ENCODE results near the gene CLRN2.
A peak's percentile ranks its signal among the peaks of the same experiment; 100 is the strongest.
"Not testable (repeated sequence)": the region's sequence is repeated elsewhere in the genome, so short reads cannot be mapped to it uniquely, and the experiment has no call there.

The CLRN2 gene

DNA sequence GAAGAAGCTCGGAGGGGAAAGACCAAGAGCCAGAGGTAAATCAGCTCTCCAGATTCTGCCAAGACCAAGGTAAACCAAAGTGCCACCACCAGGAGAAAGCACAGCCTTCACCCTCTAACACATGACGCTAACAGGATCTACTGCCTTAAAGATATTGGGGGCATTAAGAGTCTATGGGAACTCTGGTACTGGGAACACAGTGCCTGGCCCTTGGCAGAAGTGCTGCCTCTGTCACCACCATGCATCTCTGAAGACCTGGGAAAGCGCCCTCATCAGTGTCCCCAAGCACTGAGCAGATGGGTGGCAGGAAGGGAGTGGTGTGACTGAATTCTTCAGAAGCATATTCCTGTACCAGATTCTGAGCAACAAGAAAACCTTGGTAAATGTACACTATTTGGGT is 4.4 kb upstream of the CLRN2 start:
- no peak for DNase-seq

DNA sequence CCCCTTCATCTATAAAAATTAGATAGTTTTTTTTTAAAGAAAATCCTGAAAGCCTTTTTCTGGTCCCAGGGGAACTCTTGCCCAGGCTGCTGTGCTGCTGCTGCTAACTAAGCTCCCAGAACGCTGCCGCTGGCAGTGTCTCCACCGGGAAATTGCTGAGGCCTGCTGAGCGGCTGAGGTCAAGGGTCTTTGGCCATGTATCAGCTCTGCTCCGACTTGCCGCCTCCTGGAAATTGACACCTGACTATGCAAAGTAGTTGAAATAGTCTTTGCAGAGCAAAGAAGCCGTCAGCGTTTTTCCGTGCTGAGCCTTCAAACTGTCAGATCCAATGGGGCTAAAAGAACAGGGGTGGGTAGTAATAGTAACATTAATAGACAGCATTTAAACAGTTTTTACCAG is 3.9 kb upstream of the CLRN2 start:
- no peak for DNase-seq

DNA sequence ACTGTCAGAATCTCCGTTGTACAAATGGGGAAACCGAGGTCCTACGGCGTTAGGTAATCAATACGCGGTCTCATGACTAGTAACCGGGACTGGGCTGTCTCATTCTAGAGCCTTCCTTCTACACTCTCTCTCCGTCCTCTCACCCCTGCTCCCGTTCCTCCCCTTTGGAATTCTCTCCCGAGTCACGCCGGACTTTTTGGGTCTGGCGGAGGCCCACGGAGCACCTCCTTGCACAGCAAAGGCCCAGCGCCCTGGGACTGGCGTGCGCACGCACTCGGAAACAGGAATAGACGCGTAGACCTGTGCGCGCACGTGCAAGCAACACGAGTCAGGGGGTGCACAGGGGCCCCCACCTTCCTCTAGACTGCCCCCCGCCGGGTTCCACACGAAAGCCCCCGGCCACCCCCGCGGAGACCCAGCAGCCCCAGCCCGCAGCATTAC is 3.4 kb upstream of the CLRN2 start:
- DNase-seq, result no peak

DNA sequence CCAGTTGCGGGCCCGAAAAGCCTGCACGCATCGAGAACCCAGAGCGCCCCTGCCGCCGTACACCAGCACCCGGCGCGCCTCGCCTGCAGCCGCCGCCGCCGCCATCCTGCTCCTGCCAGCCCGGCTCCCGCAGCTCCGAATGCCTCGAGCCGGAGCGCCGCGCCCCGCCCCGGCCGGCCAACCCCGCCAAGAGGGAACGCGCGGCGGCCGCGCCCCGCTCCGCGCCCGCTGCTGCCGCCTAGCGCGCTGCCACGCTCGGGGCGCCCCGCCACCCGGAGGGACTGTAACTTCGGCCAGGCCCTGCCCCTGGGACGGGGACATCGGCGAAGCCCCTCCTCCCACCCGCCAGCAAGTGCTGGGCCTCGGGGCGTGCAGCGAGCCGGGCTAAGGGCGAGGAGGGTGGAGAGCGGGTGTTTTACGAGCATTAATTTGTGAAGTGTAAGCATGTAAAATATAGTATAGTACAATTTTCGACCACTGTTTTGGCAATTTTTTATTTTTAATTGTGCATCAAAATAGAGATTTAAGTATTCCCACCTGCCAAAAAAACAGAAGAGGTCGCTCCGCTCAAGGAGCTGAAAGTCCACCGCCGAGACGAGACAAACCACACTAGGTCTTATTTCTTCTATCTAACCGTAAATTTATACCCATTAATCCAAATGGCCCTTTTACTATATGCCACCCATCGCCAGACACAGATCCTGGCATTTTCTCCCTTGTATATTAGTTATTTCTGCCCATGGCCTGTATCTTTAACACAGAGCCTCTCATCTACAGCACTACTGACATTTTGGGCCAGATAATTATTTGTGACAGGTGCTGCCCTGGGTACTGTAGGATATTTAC is 2.8 kb upstream of the CLRN2 start, which contains the start of gene QDPR:
TSS of gene QDPR (minus strand) at position 141 of the 846 bp plus-strand sequence. CDS start at position 105, 36 bp downstream.
- no peak for DNase-seq

DNA sequence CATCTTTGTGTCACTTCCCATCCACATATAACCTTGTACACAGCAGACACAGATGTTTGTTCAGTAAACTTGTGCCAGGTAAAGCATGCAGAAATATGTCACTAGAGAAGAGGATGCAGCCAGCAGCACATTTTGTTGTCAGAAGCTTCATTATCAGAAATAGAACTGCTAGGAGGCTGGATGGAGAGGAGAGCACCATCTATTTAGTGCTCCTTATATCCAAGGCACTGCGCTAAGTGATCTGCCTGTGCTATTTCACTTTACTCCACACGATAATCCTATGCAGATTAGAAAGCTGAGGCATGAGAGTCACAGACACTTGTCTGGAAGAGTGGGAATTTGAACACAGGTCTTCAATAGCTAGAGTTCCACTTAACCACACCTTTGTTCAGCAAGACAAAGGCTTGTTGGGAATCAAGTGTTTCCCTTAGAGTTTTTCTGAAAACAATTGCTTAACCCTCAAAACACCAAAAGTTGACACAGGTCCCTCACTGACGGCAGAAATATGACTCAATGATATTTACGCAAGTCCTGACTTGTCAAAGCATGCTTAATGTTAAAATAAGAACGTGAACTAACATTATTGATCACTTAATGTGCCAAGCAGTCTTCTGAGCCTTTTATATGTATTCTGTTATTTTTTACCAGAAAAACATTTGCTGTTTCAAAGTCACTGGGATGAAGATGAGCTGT is 1.8 kb upstream of the CLRN2 start:
- no peak for DNase-seq

DNA sequence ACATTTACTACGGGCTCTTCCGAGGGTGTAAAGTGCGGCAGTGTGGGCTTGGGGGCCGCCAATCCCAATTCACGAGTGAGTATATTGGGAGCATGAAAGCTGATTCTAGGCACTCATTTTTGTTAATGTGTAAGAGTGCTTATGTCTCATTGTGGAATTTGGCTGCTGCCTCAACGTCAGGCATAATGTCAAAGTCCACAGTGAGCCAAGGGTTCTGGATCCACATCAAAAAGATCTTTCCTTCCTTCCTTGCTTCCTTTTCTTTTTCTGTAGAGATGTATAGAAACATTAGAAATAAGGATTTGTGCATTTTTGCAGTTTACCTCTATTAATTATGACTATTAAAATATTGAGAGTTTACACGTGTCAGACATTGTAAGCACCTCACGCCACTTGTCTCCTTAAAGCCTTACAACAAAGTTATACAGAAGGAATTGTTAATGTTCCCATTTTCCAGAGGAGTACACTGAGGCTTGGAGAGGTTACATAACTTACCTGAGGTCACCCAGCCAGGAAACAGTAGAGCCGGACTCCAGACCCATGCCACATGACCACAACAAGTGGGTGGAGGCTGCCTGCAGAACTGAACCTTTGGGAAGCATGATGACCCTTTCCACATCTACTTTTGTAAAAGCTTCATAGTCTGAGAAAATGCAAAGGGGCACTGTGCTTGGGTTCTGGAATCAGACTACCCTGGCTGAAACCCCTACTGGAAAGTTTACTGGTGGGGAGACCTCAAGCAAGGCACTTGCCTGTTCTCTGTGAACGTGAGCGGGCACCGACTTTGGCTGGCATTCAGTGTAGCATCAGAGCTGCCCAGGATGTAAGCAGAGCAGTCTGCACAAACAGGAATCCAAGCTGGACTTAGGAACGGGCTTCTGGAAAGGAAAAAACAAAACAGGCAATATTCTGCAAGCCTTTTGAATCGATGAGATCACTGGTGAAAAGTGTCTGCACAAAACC is 761 bp downstream of the CLRN2 start:
- DNase-seq, result no peak

DNA sequence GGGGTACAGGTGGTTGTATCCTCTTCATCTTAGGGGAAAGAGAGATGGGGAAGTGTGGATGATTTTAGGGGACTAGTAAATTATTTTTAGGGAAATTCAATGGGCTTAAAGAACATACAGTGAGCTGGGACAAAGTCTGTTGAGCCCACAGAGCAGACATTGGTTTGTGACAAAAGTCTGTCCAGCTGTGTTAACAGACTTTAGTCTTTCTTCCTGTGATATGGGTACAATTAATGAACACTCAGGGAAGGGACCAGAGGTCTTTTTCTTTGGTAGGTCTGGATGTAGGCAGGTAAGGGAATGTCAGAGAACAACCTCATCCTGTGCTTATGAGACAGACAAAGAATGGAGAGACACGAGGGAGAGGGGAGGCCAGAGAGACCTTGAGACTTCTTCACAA is 2.0 kb downstream of the CLRN2 start:
- DNase-seq, result no peak

DNA sequence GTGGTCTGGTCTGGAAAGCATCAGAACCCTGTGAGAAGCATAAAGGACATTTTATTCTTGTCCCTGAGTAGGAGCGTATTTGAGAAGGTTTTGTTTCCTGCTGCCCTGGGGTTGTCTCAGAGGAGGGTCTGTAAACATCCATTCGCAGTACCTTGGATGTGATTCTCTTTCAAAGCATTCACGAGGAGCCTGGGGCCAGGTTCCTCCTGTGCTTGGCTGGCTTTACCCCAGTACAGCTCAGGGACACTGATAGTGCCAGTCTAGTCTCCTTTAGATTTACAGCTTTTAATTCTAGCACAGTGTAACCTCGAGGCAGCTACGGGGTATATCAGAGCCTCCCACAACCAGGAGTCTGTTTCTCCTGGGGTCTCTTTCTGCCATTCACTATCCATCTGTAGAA is 2.7 kb downstream of the CLRN2 start:
- no peak for DNase-seq

DNA sequence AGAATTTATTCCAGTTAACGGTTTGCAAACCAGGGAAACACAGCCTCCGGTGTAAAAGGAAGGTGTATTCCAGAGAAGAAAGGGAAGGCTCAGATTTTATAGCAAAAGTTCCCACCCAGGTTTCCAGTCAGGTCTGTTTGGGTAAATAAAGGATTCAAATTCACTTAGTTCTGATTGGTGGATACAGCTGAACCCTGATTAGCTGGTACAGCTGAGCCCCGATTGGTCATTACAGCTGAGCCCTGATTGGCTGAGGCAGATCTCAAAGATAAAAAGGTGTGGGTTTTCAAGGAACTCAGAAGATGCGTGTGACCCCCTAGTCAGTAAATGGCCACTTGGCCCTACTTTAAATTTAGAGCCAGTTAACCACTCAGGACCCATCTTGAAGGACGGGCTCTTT is 6.6 kb downstream of the CLRN2 start:
- DNase-seq, result no peak

DNA sequence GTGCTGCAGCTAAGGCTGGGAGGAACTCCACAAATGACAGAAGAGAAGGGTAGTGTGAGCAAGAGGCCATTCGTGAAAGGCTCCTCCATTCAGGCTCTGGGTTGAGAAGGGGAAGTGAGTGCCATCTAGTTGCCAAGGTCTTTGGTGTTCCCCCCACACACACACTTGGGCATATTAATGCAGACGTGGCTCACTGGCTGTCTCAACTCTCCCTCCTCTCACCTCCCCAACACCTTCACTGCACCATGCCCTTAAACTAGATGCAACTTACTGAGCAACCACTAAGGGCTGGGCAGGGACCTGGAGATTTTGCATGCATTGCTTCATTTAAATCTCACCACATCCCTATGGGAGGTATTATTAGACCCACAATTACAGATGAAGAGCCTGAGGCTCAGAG is 8.7 kb downstream of the CLRN2 start:
- DNase-seq, result no peak

DNA sequence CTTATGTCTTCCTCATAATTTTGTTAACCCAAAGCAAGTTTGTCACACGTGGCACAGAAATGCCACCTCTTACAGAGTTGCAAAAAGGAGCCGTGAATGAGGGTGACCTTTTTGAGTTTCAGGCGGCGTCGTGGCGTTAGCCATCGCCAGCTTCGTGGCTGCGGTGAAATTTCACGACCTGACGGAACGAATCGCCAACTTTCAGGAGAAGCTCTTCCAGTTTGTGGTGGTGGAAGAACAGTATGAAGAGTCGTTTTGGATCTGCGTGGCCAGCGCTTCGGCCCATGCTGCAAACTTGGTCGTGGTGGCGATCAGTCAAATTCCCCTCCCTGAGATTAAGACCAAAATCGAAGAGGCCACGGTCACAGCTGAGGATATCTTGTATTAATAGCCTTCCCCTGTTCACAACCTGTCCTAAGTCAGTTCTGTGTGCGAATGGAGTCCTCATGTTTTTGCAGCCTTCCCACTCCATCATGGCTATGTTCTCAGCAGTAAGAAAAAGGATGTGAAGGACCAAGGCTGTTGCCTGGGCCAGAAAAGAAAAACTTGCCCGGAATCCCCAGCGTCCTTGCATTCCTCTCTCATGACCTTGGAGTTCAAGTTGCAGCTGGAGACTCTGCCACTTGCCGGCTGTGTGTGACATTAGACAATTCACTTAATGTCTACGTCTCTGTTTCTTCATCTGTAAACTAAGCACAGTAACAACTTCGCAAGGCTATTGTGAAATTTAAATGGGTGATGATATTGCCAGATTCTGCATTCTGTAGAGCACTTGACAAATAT is 11.9 kb downstream of the CLRN2 start:
- no peak for DNase-seq

DNA sequence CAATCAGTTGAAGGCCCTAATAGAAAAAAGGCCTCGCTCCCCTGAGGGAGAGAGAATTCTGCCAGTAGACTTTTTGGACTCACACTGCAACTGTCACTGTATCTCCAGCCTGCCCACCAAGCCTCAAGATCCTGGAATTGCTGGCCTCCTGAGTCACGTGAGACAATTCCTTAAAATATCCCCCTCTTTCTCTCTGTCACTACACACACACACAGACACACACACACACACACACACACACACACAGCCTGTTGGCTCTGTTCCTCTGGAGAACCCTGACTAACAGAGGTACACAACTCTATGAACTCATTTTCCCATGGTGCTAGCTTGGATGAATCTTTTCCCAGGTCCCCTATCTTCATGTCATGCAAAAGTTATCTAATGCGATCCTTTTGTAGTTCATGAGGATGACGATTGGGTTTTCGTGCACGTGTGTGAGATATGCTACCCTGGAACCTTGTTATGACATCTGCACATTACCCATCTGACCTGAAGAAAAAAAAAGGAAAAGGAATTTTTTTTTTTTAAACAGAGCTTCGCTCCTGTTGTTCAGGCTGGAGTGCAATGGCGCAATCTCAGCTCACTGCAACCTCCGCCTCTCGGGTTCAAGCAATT is 13.7 kb downstream of the CLRN2 start:
- DNase-seq, result no peak

DNA sequence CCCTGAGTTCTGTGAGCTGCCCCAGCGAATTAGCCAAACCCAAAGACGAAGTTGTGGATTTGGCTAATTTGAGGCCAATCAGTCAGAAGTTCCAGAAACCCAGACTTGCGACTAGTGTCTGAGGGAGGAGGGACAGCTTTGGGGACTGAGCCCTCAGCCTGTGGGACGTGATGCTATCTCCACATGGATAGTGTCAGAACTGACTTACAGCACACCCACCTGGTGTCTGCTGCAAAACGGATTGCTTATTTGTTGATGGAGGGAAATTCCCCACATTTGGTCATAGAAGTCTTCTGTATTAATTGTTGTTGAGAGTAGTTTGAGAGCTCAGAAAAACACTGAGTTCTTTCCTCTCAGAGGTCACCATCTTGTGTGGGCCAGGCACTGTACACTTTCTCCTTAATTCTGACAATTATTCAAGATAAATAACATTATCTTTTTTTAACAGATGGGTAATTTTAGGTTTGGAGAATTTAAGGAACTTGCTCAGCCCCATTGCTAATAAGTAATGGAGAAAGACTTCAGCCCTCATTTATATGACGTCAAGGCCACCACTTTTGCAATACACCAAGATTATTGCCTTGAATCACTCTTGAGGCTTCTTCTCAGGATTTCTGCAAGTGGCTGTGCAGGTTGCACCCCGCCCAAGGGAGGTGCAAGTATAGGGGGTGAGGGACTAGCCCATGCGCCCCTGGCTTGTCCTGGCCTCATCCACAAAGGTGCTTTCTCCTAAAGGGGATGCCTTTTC is 16.7 kb downstream of the CLRN2 start:
- no peak for DNase-seq

DNA sequence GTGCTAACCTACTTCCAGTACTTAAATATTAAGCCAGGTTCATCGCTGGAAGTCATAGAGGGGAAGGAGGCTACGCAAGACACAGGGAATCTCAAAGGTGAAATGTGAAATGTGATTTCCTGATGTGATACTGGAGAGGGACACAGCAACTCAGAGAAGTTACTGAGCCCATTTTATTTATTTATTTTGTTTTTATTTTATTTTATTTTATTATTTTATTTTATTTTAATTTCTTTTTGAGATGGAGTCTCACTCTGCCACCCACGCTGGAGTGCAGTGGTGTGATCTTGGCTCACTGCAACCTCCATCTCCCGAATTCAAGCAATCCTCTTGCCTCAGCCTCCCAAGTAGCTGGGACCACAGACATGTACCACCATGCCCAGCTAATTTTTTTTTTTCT is 19.7 kb downstream of the CLRN2 start:
- no peak for DNase-seq

DNA sequence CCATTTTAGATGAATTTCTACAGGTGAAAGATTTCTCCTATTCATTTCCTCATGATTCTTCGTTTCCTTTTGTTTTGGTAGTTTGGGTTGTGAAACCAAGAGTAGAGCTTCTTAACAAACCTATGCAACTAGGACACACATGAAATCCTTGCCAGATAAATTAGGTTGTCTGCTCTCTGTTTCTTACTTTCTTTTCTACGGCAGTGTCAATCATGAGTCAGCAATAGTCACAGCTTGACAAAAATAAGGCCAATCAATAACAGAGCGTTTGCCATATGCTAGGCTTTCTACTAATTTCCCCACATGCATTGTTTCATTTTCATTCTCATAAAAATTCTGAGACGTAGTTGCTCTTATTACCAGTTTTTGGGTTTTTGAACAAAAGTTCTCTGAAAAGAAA is 20.3 kb downstream of the CLRN2 start:
- DNase-seq, result no peak

DNA sequence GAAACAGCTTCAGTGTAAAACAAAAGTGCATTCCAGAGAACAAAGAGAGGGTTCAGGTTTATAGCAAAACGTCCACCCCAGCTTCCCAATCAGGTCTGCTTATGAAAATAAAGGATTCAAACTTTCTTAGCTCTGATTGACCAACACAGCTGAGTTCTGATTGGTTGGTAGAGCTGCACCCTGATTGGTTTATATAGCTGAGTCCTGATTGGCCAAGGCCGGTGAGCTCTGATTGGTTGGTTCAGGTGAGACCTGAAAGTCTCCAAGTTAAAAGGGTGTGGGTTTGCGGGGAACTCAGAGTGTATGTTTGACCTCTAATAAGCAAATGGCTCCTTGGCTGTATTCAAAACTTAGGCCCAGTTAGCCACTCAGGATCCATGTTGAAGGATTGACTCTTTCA is 20.9 kb downstream of the CLRN2 start:
- no peak for DNase-seq

DNA sequence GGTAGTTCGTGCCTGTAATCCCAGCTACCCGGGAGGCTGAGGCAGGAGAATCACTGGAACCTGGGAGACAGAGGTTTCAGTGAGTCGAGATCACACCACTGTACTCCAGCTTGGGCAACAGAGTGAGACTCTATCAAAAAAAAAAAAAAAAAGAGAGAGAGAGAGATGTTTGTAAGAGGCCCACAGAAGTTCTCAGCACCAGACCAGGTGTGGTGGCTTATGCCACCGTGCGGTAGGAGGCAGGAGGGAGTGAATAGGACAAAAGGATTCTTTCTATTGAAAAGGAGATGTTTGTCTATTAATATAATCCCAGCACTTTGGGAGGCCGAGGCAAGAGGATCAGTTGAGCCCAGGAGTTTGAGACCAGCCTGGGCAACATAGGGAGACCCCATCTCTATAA is 22.1 kb downstream of the CLRN2 start:
- not testable (repeated sequence) for DNase-seq

DNA sequence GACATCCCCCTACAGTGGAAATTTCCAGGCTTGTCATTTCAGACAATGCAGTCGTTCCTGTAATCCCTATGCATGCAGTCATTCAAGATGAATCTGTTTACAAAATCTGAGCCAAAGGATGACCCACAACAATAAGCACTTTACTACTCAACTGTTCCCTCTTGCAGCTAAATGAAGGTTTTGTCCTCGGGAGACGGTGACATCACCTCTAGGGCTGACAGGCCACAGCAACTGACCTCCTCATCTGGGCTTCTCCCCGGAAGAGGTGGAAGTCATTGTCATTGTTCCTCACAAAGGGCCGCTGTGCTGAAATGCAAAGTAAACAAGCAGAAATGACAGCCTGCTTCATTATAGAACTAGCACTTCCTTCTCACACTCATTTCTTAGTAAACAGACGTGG is 29.2 kb downstream of the CLRN2 start:
- peak; percentile 37 for DNase-seq

DNA sequence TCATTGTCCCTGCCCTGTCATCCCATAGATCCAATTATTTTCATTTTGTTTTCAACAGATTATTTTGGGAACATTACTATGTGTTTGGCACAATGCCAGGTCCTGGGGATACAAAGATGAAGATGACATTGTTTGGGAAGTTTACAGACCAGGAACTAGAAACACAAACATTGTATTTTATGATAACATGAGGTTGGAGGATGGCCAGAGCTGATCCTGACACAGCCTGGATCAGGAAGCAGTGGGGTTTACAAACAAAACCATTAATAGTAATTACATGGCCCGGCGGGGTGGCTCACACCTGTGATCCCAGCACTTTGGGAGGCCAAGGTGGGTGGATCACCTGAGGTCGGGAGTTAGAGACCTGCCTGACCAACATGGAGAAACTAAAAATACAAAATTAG is 29.9 kb downstream of the CLRN2 start:
- no peak for DNase-seq

DNA sequence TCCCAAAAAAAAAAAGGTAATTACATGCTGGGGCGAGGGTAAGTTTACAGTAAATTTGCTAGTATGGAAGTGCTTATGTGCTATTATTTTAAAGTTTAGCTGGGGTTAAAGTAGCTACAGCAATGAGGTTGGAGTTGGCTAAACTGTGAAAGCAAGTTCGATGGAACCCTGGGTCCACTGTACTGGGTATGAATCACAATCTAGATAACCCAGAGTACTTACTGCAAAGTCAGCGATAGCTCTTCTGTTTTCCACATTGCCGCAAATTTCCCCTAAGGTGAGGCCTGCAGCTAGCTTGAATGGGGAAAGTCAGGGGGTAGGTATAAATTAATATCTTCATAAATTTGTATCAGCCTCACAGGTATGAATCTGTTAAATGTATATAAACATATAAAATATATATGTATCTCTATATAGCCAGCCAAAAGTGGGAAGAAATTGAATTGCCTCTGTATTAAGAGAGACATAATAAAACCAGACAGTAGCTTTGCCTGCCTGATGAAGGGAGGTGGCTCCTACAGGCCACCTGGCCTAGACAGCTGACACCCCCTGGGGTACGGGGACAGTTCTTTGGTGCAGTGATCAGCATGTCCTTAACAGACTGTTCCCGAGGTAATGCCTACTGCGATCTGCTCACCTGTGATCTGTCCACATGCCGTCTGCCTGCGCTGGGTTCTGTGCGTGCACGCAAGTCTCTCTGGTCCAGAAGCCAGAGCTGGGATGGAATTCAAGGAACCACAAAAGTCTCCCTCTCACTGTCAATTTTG is 30.6 kb downstream of the CLRN2 start:
- no peak for DNase-seq

All from SHP77 treated with DMSO at 0.1 percent for 48 hours (cell line).